Measurements from ENCODE around the gene SLC1A2.

Gene SLC1A2

DNA sequence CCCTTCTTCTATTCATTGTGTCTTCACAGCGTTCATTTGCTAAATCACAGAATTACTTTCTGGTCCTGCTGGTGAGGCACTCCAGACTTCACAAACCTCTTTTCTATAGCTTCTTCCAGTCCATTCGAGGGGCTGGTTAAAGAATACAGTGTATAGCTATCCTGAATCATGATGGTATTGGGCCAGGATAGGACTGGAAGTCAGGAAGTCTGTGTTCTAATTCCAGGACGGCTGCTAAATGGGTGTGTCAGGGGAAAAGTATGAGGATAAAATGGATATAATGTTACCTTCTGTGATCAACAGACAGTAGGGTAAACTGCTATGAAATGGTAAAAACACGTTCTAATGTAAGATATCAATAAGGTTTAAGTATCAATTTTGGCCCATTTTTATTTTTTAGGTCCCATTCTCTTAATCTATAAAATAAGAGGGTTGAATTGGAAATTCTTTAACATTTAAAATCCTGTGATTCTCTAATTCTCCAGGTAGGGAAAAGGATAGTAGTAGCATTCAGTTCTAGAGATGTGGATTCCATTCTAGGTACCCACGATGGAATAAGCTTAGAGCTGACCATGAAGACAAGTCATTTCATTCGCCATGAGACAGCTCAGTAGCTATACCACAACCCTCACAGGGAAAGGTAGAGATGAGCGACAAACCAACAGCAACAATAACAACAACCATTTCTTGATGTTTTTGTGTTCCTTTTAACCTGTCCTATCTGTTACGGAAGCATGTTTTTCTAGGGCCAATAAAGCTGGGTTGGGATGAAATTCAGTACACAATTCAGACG lies 96.1 kb downstream of the SLC1A2 start:
- no peak for DNase-seq

DNA sequence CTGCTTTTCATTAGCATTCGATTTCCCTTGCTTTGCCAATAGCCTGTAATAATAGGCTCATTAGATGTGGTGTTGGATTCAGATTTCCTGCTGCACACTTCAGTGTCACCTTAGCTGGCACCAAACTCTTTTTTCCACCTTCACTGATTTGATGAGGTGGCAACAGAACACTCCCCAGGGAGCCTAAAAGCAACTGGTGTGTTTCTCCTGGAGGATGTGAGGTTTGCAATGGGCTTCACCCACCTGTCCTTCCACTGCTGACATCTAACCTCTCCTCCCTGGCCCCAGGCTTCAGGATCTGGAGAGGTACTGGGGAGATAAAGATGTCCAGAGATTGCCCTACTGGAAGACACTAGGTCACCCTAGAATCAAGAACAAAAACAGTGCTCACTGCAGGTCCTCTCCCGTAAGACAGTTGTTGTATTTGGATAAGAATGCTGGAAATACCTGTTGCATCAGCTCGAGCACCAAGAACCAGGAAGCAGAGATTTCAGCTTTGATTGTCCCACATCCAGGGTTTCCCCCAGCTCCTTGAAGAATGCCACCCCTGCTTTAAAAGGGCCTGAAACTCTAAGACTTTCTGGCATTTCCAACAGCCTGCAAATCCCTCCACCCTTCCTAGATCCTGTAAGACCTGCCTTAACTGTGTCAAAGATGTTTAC lies 96.9 kb downstream of the SLC1A2 start:
- DNase-seq: no peak

- DNase-seq: no peak
Measured at GRCh38 chr11:35321532-35322317, 97.6 kb downstream of the SLC1A2 start.

- no peak for DNase-seq
Measured at GRCh38 chr11:35321111-35321510, 98.2 kb downstream of the SLC1A2 start.

DNA sequence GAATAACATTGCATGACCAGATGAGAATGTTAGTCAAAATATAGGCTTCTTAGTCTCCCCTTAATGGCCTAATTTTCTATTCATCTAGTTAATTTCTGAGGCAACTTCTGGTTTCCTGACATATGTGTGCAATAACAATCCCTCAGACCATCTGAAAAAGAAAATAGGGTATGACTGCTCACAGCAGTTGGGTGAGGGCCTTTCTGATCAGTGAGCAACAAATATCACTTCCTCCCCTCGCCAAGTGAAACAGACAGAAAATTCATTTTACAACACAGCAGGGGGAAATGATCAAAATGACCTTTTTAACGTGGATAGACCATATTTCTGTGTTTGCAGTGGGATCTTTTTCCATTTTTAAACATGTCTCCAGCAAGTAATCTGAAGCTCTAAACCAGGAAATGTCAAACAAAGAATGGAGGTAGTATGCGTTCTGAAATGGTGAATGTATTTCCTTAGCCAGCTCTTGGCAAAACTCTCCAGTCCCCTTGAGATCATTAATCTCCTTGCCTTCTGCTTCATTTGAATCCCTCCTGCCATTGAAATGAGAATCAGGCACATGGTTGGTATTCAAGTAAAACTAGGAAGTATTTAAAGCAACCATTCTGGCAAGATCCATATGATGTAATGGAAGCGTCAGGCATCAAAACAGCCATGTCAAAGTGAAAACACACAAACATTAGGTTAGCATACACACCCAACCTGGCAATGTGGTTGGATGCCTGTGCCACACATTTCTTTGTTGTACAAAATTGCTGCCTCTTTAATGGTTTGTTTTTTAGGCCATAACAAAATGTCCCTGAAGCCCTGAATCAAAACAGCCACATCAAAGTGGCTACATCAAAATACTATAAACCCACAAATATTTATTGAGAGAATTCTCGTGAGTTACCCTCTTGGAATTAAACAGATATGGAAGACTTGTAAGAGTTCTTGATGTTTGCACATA lies 100.1 kb downstream of the SLC1A2 start:
- DNase-seq: no peak

DNA sequence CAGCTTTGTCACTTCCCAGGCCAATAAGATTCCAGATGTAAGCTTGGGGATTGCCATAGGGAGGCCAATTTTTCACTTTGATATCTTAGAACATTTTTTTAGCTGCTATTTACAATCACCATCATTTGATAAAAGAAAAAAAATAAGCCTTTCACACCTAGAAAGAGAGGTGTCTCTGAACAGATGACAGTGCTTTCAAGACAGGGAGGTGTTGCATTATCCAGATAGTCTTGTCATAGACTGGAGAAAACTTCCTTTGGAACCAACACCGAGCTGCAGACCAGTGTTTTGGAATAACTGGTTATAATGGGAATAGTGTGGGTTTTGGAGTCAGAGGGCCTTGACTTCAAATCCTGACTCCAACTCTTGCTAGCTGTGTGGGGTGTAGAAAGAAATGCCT lies 101.0 kb downstream of the SLC1A2 start:
- no peak for DNase-seq

GRCh38 chr11:35317253-35317652 lies 102.1 kb downstream of the SLC1A2 start:
- DNase-seq: no peak

- no peak for DNase-seq
Measured at GRCh38 chr11:35316161-35316560, 103.2 kb downstream of the SLC1A2 start.

- DNase-seq: no peak
Measured at GRCh38 chr11:35313760-35314153, 105.6 kb downstream of the SLC1A2 start.

- no peak for DNase-seq
Measured at GRCh38 chr11:35313066-35313759, 106.1 kb downstream of the SLC1A2 start.

GRCh38 chr11:35311331-35311730 lies 108.0 kb downstream of the SLC1A2 start:
- no peak for DNase-seq

DNA sequence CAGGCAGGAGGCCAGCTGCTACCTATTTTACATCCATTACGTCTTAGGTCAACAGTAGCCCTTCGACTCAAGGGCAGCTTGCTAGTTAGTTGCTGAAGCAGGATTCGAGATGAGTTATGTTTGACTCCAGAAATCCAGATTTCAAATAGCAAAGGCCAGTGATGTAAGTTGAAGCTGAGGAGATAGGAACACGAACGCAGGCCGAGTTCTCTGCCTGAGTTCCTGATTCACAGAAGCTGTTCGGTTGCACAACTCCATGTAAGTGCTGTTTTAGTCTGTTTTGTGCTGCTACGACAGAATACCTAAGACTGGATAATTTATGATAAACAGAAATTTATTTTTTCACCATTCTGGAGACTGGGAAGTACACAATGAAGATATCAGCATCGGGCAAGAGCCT lies 111.2 kb downstream of the SLC1A2 start:
- no peak for DNase-seq

- no peak for DNase-seq
Measured at GRCh38 chr11:35307221-35307621, 112.1 kb downstream of the SLC1A2 start.

DNA sequence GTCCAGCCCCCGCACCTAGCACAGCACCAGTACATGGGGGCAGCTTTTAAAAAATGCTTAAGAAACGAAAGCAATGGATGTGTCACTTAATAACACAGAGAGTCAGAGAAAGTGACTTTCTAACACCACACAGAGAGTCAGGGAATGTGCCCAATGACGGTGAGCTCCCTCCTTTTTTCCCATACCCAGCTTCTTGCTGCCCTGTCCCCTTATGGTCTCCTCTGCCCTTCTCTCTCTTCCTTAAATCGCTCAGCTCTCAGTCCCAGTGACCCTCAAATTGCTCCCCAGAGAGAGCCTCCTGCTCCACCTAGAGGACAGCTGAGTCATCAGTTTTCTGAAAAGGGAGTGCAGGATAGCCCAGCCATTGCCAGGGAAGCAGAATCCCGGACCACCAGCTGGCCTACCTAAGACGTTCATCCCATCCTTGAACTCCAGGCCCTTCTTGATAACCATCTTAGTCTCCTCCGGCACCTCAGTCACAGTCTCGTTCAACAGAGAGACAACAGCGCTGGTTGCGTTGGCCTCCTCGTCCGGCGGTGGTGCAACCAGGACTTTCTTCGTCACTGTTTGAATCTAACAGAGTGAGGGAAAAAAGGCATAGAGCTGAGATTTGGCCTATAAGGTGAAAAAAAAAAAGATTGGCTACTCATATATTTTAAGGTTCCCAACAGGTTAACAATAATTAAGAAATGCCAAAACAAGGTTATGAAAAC lies 113.5 kb downstream of the SLC1A2 start:
- no peak for DNase-seq

DNA sequence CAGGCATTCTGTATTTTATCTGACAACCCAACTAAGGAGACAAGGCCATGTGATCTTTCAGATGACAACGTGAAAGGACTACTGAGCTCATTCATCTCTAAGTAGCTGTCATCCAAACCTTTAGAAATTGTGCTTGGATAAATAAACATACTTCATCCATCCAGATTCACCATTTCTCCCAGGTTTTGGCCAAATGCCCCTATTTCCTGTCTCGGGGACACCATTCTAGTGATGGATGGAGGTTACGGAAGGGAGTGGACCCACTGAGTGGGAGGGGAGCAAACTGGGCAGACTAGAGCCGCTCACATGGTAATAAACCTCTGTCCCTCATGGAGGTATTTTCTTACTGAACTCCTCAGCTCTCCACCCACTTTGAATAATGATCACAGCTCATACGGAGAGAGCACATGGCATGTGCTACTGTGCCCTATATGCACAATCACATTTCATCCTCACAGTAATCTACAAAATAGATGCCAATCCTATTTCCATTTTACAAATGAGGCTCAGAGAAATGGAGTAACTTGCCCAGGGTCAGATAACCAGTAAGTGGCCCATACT lies 114.4 kb downstream of the SLC1A2 start:
- no peak for DNase-seq

DNA sequence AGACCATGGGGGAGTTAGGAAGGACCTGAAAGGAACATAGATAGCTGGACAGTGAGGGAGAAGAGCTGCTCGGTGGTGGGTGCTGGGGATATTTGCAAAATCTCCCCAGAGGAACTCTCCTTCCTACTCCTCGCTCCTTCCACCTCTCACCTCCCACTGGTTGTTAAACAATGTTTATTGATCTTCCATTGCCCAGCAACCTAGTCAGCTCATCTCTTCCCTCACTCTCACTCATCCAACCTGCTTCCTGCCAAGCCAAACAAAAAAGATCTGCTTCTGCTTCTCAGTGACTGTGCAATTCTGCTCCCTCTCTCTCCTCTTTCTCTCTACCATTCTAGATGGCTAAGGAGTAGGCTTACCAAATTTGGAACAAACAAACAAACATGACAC lies 115.0 kb downstream of the SLC1A2 start:
- DNase-seq: no peak

DNA sequence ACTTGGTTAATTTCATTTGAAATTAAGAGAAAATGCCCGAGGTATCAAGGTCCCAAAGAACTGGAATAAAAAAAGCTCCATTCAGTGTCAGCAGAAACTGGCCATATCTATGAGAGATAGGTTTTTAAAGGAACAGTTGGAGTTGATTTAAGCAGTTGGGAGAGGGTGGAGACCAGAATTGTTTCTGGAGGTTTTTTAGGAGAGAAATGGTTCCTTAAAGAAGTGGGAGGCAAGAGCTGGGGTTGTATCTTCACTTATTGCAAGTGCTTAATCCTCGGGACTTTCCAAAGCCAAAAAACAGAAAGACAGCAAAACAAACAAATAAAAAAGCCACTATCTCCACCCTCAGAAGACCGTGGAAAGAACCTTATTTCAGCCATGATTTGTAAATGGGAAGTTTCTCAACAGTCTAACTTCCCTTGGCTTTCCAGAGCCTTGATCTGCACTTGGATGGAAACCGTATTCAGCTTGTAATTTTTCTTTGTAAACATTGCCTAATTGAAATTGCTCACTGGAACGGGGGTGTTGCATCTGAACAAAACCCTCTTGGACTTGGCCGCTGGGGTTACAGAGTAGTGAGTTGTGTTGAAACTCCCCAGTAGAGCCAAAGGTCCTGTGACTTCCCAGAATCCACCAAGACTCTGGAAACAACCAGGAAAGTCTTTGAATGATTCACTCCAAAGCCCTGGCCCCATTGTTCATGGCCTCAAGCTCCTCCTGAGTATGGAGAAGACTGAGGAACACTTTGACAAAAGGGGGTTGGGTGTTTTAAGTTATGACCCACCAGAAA lies 115.6 kb downstream of the SLC1A2 start:
- no peak for DNase-seq

- DNase-seq: no peak
Measured at GRCh38 chr11:35302398-35302797, 117.0 kb downstream of the SLC1A2 start.

- no peak for DNase-seq
Measured at GRCh38 chr11:35298369-35298768, 121.0 kb downstream of the SLC1A2 start.

DNA sequence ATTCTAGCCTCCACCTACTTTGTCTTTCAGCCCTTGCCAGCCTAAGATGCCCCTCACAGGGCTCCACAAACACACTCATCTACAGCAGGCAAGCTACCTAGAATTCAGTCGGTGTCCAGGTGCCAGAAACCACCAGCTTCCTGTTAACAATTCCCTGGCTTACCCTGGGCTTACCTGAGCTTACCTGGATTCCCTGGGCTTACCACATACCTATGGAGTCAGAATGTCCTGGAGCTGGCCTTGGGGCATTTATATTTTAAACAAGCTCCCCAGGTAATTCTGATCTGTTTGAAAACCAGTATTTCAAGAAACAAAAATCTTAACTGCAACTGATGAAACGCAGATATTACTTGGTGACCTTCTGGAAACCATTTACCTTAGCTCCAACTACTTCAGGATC lies 123.6 kb downstream of the SLC1A2 start:
- no peak for DNase-seq
